Skin of body (tissue), 2 donors: ENCODE data around the gene SLC7A14. TPM values are rescaled to one million over a fixed set of nuclear protein-coding genes. Genes with fewer than 3 reads are reported as not detected.
A peak's percentile ranks its signal among the peaks of the same experiment; 100 is the strongest.

Experiments used
- DNase-seq: peaks from one replicate; lab custom pipeline; 2025; lab: John Stamatoyannopoulos, UW
- total RNA-seq: library from RNA; depleted of rRNA; stranded (reverse); fragments of >200 nt; gene quantifications from one replicate; pipeline ENCODE4 v1.2.3, GENCODE V29; 2014

Gene SLC7A14
- total RNA-seq, 1 donor from 2014 or later: under 0.01 TPM

DNA sequence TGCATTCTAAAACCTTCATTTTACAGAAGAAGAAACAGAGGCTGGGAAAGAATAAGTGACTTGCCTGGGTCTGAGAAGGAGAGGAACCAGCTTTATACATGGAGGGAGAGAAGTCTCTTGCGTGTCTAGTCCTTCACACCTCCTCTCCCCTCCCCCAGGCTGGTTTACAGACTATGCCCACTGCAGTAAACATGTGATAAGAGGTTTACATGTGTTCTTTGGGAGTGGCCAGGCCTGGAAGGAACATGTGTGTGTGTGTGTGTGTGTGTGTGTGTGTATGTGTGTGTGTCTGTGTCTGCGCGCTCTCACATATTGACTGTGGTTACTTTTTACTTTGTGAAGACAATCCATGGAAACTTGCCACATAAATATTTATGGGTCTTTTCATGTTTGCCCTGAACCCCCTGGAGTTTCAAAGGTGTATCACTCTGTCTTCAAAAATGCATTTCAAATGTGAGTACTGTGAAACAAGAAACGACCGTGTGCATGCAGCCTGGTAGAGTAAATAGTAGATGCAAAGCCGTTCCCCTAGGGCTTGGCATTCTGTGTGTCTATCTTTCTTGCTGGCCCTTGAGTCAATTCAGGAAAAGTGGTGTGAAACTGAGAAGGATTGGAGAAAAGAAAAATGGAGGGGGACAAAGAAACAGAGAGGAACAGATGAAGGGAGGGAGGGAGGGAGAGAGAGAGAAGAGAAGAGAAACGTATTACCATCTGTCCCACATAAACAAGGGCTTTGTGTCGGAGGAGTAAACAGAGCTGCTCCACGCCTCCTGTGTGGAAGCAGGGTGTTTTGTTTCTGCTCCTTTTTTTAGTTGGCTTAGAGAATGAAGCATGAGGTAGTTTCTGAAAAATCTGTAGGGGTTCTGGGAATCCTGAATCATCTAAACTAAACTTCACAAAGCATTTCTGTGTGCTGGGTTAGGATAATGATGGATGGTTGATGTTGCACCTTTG is 115.5 kb downstream of the SLC7A14 start:
- DNase-seq: peak; percentile 55

- no peak for DNase-seq
These were observed 116.5 kb downstream of the SLC7A14 start for GRCh38 chr3:170469151-170470062.

DNA sequence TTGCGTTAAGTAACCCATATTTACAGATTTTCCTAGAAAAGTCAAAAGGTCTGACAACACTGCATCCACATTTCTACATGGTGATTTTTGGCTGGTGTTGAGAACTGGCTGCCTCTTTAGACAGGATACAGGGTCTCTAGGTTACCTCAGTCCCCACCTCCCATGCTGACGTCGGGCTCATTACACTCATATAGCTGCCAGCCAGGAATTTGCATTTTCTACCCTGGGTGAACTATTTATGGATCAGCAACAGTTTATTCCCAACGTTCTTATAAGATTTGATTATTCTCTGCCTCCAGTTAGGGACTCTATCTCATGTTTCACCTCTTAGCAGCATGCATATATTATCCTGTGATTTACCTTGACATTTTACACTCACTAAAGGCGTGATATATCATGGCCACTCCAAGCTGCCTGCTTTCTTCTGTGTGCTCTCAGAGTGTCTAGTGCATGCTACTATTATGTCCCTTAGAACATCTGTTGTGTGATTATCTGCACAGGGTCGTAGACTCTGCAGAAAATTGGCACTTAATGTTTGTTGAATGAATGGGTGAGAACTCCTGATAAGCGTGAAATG is 118.2 kb downstream of the SLC7A14 start:
- no peak for DNase-seq

GRCh38 chr3:170467007-170467406 is 118.9 kb downstream of the SLC7A14 start:
- no peak for DNase-seq

- no peak for DNase-seq
These were observed 119.9 kb downstream of the SLC7A14 start for GRCh38 chr3:170465955-170466354.

DNA sequence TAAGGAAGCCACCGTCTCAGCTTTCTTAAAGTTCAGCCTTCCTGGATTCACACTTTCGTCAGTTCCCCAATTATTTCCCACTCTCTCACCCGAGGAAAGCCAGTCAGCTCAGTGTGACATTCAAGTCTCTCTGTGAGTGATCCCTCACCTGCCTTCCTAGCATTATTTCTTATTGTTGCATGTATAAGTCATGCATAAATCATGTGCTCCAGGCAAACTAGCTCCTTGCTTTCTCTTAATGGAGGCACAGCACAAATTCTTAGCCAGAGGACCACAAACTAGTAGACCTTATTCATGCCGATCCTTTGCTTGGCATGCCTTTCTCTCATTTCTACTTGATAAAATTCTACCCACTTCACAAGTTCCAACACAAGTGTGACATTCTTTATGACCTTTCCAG is 122.9 kb downstream of the SLC7A14 start:
- no peak for DNase-seq

GRCh38 chr3:170458285-170458684 is 127.6 kb downstream of the SLC7A14 start:
- DNase-seq: no peak

GRCh38 chr3:170454509-170454908 is 131.4 kb downstream of the SLC7A14 start:
- DNase-seq: peak; percentile 2

GRCh38 chr3:170450039-170450438 is 135.8 kb downstream of the SLC7A14 start:
- DNase-seq: no peak

GRCh38 chr3:170448584-170448983 is 137.3 kb downstream of the SLC7A14 start:
- peak; percentile 4 for DNase-seq

DNA sequence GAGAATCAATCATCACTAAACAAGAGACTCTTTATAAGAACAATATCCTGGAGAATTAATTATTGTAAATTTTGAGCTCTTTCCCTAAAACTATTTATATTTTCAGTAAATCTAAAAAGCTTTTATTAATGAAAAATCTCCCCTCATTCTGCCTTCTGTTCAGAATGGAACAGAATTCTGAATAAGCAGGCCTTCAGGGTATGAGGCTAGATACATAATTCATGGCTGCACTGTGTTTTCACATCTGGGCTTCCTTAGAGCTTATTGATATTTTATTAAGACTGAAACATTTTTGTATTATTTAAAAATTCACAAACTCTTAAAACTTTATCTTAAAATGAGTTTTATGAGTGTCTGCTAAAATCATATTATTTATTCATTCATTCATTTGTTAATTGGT is 142.4 kb downstream of the SLC7A14 start:
- DNase-seq: no peak

DNA sequence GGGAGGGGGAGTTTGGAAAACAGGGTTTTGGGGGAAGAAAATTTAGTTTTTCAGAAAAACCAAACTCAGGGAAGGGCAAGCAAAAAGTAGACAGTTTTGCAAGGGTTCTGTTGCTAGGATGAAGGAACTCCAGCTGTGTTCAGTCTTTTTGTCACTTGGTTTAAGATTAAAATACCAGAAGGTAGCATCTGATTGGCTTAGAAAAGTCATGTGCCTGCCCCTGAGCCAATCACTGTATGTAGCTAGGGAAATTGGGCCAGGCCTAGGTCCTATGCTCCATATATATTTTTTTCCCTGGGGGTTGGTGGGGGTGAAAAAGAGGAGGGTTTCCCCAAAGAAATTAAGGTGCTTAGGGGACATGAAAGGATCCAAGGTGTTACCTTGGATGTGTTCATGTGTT is 142.9 kb downstream of the SLC7A14 start:
- no peak for DNase-seq

- DNase-seq: no peak
These were observed 144.5 kb downstream of the SLC7A14 start for GRCh38 chr3:170441412-170441811.

DNA sequence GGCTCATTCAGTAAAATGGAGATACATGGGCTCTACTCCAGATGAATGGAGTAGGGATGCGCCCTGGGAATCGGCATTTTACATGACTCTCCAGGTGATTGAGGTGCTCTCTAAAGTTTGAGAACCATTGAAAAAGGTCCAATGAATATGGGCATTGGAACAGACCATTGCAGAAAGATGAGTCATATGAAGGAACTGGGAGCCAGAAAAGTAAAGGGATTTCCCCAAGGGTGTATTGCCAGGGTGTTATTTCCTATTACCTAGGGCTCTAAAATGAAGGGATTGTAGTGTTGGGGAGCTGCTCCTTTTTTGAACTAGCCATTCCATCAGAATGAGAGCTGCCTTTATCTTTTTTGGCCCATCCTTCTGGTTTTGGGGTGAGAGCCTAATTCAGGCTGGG is 145.5 kb downstream of the SLC7A14 start:
- no peak for DNase-seq

DNA sequence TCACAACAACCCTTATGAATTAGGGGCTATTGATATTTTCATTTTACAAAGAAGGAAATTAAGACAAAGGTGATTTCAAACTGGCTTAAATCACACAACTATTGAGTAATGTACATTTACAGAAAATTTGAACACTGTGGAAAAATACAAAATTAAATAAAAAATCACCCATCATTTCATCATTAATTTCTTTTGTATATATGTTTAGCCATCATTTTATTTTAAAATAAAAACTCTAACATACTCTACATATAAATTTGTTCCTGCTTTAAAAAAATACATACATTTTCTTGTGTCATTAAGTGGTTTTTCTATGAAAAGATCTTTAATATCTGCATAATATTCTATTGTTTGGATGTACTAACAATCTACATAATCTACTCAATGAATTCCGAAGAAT is 147.0 kb downstream of the SLC7A14 start:
- DNase-seq: no peak

GRCh38 chr3:170437696-170438407 is 148.0 kb downstream of the SLC7A14 start:
- no peak for DNase-seq

DNA sequence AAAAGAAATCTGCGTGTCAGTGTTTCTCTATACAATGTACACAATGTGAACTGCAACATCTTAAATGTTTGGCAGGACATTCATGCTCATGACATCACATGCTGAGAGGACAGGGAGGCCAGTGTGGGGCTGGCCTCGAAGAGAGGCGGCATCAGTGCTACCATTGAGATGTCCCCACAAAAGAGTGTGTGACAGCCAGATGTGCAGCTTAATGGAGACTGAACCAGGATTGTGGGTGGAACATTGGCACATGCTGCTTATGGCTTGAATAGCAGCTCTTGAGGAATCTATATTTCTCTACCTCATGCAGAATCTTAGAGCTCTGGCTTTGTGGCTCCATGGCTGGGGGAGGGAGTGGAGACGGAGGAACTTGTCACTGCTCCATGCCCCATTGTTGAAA is 148.7 kb downstream of the SLC7A14 start:
- peak; percentile 12 for DNase-seq

- DNase-seq: no peak
These were observed 149.2 kb downstream of the SLC7A14 start for GRCh38 chr3:170436697-170437096.

DNA sequence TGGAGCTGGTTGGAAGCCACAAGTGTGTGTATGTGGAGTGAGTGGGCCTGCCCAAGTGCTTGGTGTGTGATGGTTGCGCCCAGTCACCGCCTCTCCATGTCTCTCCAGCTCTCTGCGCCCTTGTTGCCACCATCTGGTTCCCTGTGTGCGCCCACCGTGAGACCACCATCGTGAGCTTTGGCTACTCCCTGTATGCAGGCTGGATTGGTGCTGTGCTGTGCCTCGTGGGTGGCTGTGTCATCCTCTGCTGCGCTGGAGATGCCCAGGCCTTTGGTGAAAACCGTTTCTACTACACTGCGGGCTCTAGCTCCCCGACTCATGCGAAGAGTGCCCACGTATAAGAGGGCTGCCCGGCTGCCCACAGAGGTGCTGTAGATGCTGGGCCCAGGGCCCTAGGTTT is 153.5 kb downstream of the SLC7A14 start:
- no peak for DNase-seq

GRCh38 chr3:170431054-170431453 is 154.8 kb downstream of the SLC7A14 start:
- no peak for DNase-seq

- DNase-seq: no peak
These were observed 156.8 kb downstream of the SLC7A14 start for GRCh38 chr3:170429050-170429449.
